AG09309 (cell line): Measurements from ENCODE around the gene ZNF350.

Experiments used
- DNase-seq: peaks from one replicate; pipeline ENCODE4 v3.0.0-alpha.2; 2010; ENCODE audit warnings: low read depth
- H3K4me3 ChIP-seq: 2 replicates; pipeline ENCODE4 v1.5.1; 2011; ENCODE audit warnings: mild to moderate bottlenecking, low read depth, low read length, moderate library complexity; ENCODE audit not compliant: control insufficient read depth
- TF ChIP-seq, protein P1 (sequence below): IDR thresholded peaks from 2 replicates; pipeline ENCODE4 v1.5.1; 2011; ENCODE audit warnings: mild to moderate bottlenecking, low read depth, low read length, inconsistent platforms; ENCODE audit not compliant: insufficient read depth, control insufficient read depth; ENCODE audit errors: missing control alignments

The ZNF350 gene

DNA sequence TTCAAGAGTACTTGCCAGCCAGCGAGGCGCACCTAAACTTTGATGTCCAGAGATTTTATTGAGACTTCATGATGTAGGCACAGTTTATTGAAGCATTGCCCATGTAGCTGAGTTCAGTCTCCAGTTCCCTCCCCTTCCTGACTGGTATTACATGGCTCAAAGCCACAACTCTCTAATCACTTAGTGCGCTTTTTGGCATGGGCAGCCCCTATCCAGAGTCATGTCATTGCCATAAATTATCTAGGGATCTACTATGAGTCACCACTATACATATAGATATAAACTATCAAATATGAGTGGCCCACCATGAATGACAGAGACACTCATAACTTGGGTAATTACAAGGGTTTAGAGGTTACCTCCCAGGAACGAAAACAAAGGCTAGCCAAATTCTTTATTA is 33.9 kb upstream of the ZNF350 start:
- TF ChIP-seq, protein P1, sequence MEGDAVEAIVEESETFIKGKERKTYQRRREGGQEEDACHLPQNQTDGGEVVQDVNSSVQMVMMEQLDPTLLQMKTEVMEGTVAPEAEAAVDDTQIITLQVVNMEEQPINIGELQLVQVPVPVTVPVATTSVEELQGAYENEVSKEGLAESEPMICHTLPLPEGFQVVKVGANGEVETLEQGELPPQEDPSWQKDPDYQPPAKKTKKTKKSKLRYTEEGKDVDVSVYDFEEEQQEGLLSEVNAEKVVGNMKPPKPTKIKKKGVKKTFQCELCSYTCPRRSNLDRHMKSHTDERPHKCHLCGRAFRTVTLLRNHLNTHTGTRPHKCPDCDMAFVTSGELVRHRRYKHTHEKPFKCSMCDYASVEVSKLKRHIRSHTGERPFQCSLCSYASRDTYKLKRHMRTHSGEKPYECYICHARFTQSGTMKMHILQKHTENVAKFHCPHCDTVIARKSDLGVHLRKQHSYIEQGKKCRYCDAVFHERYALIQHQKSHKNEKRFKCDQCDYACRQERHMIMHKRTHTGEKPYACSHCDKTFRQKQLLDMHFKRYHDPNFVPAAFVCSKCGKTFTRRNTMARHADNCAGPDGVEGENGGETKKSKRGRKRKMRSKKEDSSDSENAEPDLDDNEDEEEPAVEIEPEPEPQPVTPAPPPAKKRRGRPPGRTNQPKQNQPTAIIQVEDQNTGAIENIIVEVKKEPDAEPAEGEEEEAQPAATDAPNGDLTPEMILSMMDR: no peak
- H3K4me3 ChIP-seq: no peak overlapping the region
- DNase-seq: no peak

DNA sequence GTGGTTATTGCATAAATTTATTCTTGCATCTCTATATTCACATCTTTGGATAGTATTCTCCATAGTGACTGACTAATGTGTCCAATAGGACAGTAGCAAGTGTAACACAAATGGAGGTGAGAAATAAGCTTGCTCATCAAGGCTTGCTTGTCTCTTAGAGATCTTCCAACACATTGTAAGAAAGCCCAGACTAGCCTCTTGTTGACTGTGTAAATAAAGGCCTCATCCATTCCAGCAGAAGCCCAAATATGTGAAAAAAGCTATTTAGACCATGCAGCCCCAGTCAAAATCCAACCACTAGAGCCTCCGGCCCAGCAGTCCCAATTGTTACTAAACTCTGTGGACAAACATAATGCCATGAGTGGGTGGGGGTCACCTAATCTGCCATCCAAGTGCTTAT is 24.0 kb upstream of the ZNF350 start:
- no peak for DNase-seq
- TF ChIP-seq, protein P1: no peak
- H3K4me3 ChIP-seq: no peak overlapping the region

DNA sequence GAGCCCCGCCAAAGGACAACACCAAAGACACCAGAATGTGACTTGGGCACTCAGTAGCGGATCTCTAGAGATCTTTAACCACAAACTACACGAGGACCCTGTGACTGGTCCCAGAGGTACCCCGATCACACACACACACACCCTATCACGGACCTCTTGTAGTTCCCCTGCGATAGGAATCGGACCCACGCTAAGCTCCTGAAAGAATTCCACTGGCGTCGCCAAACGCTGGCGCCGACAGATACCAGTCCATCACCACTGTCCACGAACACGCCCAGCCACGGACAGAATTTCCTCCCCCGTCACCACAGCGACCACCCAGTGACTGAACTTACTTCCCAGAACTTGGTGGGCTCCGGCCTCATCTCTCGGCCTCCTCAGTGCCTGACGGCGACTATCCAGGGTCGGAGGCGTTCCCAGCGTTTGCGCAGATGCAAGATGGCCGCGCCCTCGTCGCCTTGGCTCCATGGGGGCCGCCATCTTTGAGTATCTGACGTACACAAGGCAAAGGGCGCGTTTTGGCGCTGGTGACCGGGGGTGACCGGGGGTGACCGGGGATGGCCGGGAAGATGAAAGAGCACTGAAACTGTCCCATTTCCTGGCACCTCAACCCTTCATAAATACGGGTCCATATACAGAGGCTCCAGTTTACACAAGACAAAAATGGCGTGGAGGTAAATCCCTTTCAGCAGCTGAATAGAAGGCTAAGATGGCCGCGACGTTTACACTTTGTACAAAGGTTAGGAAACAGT is 21.3 kb upstream of the ZNF350 start, which contains the start of gene ZNF615:
Gene ZNF615 (minus strand): TSS at position 406 of the 752 bp plus-strand sequence. CDS start 4,500 bp downstream, outside the sequence.
- DNase-seq: peak; percentile 35
- H3K4me3 ChIP-seq: peak within 1 kb of the TSS; percentile 81
- TF ChIP-seq, protein P1: no peak

DNA sequence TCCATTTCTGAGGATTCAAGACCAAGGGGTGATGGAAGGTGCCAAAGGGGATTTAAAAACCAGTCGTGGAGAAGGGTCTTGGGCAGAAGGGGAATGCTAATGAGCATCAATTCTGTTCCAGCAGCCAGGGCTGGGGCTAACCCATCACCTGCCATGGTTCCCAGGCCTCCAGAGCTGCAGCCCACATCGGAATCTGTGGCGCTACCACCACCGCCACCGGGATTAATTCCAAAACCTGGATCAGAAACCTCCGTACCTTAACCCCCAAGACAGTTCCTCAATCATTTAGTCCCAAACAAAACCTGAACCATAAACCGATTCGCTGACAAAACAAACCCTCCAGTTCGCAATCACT is 20.8 kb upstream of the ZNF350 start:
- TF ChIP-seq, protein P1: no peak
- peak overlapping the region; percentile 81 for H3K4me3 ChIP-seq
- DNase-seq: no peak

DNA sequence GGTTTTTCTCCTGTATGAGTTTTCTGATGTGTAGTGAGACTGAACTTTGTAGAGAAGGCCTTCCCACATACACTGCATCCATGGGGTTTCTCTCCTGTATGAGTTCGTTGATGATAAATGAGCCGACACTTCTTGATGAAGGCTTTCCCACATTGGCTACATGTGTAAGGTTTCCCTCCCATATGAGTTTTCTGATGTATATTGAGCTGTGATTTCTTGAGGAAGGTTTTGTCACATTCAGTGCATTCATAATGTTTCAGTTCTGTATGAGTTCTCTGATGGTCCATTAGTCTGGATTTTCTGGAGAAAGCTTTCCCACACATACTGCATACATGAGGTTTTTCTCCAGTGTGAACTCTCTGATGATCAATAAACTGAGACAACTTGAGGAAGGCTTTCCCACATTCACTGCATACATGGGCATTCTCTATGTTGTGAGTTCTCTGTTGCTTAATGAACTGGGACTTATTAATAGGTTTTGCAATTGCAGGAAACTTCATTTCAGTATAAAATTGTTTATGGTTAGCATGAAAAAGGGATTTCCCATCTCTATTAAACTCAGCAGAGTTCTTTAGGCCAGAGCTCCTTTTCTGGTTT is 7.5 kb upstream of the ZNF350 start:
- no peak overlapping the region for H3K4me3 ChIP-seq
- no peak for DNase-seq
- TF ChIP-seq, protein P1: no peak

DNA sequence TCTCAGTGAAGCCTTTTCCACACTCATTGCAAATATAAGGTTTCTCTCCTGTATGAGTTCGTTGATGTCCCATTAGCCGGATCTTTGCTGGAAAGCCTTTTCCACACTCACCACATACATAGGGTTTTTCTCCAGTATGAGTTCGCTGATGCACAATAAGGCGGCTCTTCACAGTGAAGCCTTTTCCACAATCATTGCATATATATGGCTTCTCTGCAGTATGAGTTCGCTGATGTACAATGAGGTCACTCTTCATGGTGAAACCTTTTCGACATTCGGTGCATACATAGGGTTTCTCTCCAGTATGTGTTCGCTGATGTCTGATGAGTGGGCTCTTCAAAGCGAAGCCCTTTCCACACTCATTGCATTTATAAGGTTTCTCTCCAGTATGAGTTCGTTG is 6.8 kb upstream of the ZNF350 start:
- DNase-seq: no peak
- H3K4me3 ChIP-seq: no peak overlapping the region
- TF ChIP-seq, protein P1: no peak
